Activated CD4-positive, alpha-beta T cell treated with anti-CD3 and anti-CD28 coated beads for 48 hours (primary cell): Measurements from ENCODE around the gene CD163L1.
A peak's percentile ranks its signal among the peaks of the same experiment; 100 is the strongest.
"Not testable (repeated sequence)": the region's sequence is repeated elsewhere in the genome, so short reads cannot be mapped to it uniquely, and the experiment has no call there.

ENCODE experiments used
- DNase-seq: peaks from one replicate; pipeline ENCODE4 v3.0.0-alpha.2; 2020

CD163L1 gene

GRCh38 chr12:7444076-7444475 is at the start of gene CD163L1:
TSS of gene CD163L1 (minus strand) at chr12:7444153. CDS start at chr12:7444127, 26 bp downstream.
- no peak for DNase-seq

GRCh38 chr12:7493006-7493405 is 49.1 kb upstream of the CD163L1 start:
- DNase-seq = no peak

GRCh38 chr12:7486512-7486911 is 42.6 kb upstream of the CD163L1 start:
- DNase-seq = no peak

- no peak for DNase-seq
Observed at GRCh38 chr12:7485095-7485494, 41.1 kb upstream of the CD163L1 start.

GRCh38 chr12:7483343-7483742 is 39.4 kb upstream of the CD163L1 start:
- no peak for DNase-seq

- no peak for DNase-seq
Observed at GRCh38 chr12:7479771-7480170, 35.8 kb upstream of the CD163L1 start.

GRCh38 chr12:7472060-7472459 is 28.1 kb upstream of the CD163L1 start:
- no peak for DNase-seq

GRCh38 chr12:7460375-7461259 is 16.7 kb upstream of the CD163L1 start:
- DNase-seq = peak; percentile 61

- no peak for DNase-seq
Observed at GRCh38 chr12:7459973-7460372, 16.0 kb upstream of the CD163L1 start.

- no peak for DNase-seq
Observed at GRCh38 chr12:7451756-7452155, 7.8 kb upstream of the CD163L1 start.

GRCh38 chr12:7450667-7451066 is 6.7 kb upstream of the CD163L1 start:
- no peak for DNase-seq

- DNase-seq = no peak
Observed at GRCh38 chr12:7448099-7448498, 4.1 kb upstream of the CD163L1 start.

GRCh38 chr12:7444537-7444936 is 584 bp upstream of the CD163L1 start:
- DNase-seq = no peak

- DNase-seq = no peak
Observed at GRCh38 chr12:7441216-7441615, 2.7 kb downstream of the CD163L1 start.

GRCh38 chr12:7439579-7440505 is 4.1 kb downstream of the CD163L1 start:
- peak; percentile 61 for DNase-seq

GRCh38 chr12:7438291-7438995 is 5.5 kb downstream of the CD163L1 start:
- not testable (repeated sequence) for DNase-seq

- DNase-seq = not testable (repeated sequence)
Observed at GRCh38 chr12:7437494-7437893, 6.5 kb downstream of the CD163L1 start.

- DNase-seq = no peak
Observed at GRCh38 chr12:7434670-7435069, 9.3 kb downstream of the CD163L1 start.

- DNase-seq = no peak
Observed at GRCh38 chr12:7433276-7433822, 10.6 kb downstream of the CD163L1 start.

- DNase-seq = no peak
Observed at GRCh38 chr12:7431993-7432685, 11.8 kb downstream of the CD163L1 start.

GRCh38 chr12:7411343-7411742 is 32.6 kb downstream of the CD163L1 start:
- DNase-seq = no peak

- DNase-seq = no peak
Observed at GRCh38 chr12:7404275-7404674, 39.7 kb downstream of the CD163L1 start.
